ENCODE measurements around the gene STIM2.

- TF ChIP-seq CTCF (IDR thresholded peaks at IDR 0.05) (no peak), EZH2 (IDR thresholded peaks at IDR 0.05) (no peak)
These were observed 76.9 kb downstream of the STIM2 start for GRCh38 chr4:26937567-26937966.

Measured in neural progenitor cell (in vitro differentiated cells).